Neural progenitor cell (in vitro differentiated cells): ENCODE measurements around the gene ATP13A3. TPM values are rescaled to one million over a fixed set of nuclear protein-coding genes. Genes with fewer than 3 reads are reported as not detected.

Experiments used
- DNase-seq: peaks from one replicate; pipeline ENCODE4 v3.0.0-alpha.2; 2016; ENCODE audit warnings: low spot score
- H2AFZ ChIP-seq: fragments of 200-600 bp; sonication (generic); replicated peaks from 2 replicates; pipeline ENCODE4 v1.6.1; 2016; ENCODE audit warnings: antibody characterized with exemption
- H3F3A ChIP-seq: fragments of 200-600 bp; sonication (generic); 2 replicates; pipeline ENCODE4 v1.6.1; 2016; ENCODE audit warnings: antibody characterized with exemption, low read depth
- H3K27ac ChIP-seq: fragments of 200-600 bp; sonication (generic); 2 replicates; pipeline ENCODE4 v1.5.1; 2016; ENCODE audit warnings: mild to moderate bottlenecking
- H3K27me3 ChIP-seq: fragments of 200-600 bp; sonication (generic); 2 replicates; pipeline ENCODE4 v1.6.1; 2016; ENCODE audit warnings: mild to moderate bottlenecking, moderate library complexity
- H3K36me3 ChIP-seq: fragments of 200-600 bp; sonication (generic); 2 replicates; pipeline ENCODE4 v1.5.1; 2016
- H3K4me1 ChIP-seq: fragments of 200-600 bp; sonication (generic); 2 replicates; pipeline ENCODE4 v1.6.1; 2016; ENCODE audit warnings: mixed run types
- H3K4me2 ChIP-seq: fragments of 200-600 bp; sonication (generic); 2 replicates; pipeline ENCODE4 v1.6.1; 2016
- H3K4me3 ChIP-seq: fragments of 200-600 bp; sonication (generic); 2 replicates; pipeline ENCODE4 v1.5.1; 2016
- H3K79me2 ChIP-seq: fragments of 200-600 bp; sonication (generic); 2 replicates; pipeline ENCODE4 v1.6.1; 2016; ENCODE audit warnings: low read depth
- H3K9ac ChIP-seq: fragments of 200-600 bp; sonication (generic); 2 replicates; pipeline ENCODE4 v1.6.1; 2016
- H3K9me3 ChIP-seq: fragments of 200-600 bp; sonication (generic); 2 replicates; pipeline ENCODE4 v1.5.1; 2016; ENCODE audit warnings: low read depth
- H4K20me1 ChIP-seq: fragments of 200-600 bp; sonication (generic); 2 replicates; pipeline ENCODE4 v1.6.1; 2016; ENCODE audit warnings: low read depth
- H3K27ac Mint-ChIP-seq: 3 replicates; pipeline ENCODE4 v1.8.0; 2021; ENCODE audit warnings: mixed read lengths
- H3K27me3 Mint-ChIP-seq: 2 replicates; pipeline ENCODE4 v1.8.0; 2022; ENCODE audit warnings: low read depth, mild to moderate bottlenecking, inconsistent platforms, moderate library complexity, mixed read lengths; ENCODE audit not compliant: insufficient read depth
- H3K36me3 Mint-ChIP-seq: 3 replicates; pipeline ENCODE4 v1.8.0; 2021; ENCODE audit warnings: mixed read lengths
- H3K4me1 Mint-ChIP-seq: 3 replicates; pipeline ENCODE4 v1.8.0; 2021; ENCODE audit warnings: mixed read lengths
- H3K4me3 Mint-ChIP-seq: 3 replicates; pipeline ENCODE4 v1.8.0; 2021; ENCODE audit warnings: mild to moderate bottlenecking, moderate library complexity, mixed read lengths
- H3K9me3 Mint-ChIP-seq: 3 replicates; pipeline ENCODE4 v1.8.0; 2020; ENCODE audit warnings: mixed read lengths
- CTCF ChIP-seq: fragments of 200-600 bp; sonication (generic); IDR thresholded peaks from 2 replicates; pipeline ENCODE4 v1.5.1; 2017; ENCODE audit warnings: antibody characterized with exemption, mild to moderate bottlenecking
- EZH2 ChIP-seq: fragments of 200-600 bp; sonication (generic); IDR thresholded peaks from 2 replicates; pipeline ENCODE4 v1.6.1; 2017; ENCODE audit warnings: antibody characterized with exemption, mild to moderate bottlenecking, moderate library complexity
- EZH2phosphoT487 ChIP-seq: fragments of 200-600 bp; sonication (generic); IDR thresholded peaks from 2 replicates; pipeline ENCODE4 v1.6.1; 2017; ENCODE audit warnings: antibody characterized with exemption
- total RNA-seq: library from RNA; depleted of rRNA; stranded (reverse); fragments of >200 nt; gene quantifications from 2 replicates; pipeline ENCODE4 v1.2.3, GENCODE V29; 2015; ENCODE audit warnings: low replicate concordance

Gene ATP13A3
- total RNA-seq, 1 donor from 2014 or later = 105 TPM

GRCh38 chr3:194434503-194434902 lies 52.3 kb downstream of the ATP13A3 start:
- H3K4me3 Mint-ChIP-seq = no peak overlapping the region
- Histone ChIP-seq H2AFZ (no peak overlapping the region), H4K20me1 (peaks cover 3% of the 10 kb centered on the region), H3K9me3 (no peaks in the 10 kb centered on the region), H3K4me3 (no peak overlapping the region), H3K36me3 (peaks cover 46% of the 10 kb centered on the region), H3F3A (no peaks in the 10 kb centered on the region), H3K79me2 (no peaks in the 10 kb centered on the region), H3K4me1 (no peaks in the 10 kb centered on the region), H3K27me3 (no peaks in the 10 kb centered on the region), H3K9ac (no peak overlapping the region), H3K27ac (no peak overlapping the region), H3K4me2 (no peak overlapping the region)
- H3K36me3 Mint-ChIP-seq = peaks cover 16% of the 10 kb centered on the region
- no peak overlapping the region for H3K27ac Mint-ChIP-seq
- TF ChIP-seq EZH2 (no peak), CTCF (no peak), EZH2phosphoT487 (no peak)
- no peak for DNase-seq
- H3K27me3 Mint-ChIP-seq = no peaks in the 10 kb centered on the region
- H3K4me1 Mint-ChIP-seq = no peaks in the 10 kb centered on the region
- no peaks in the 10 kb centered on the region for H3K9me3 Mint-ChIP-seq

- no peaks in the 10 kb centered on the region for H3F3A ChIP-seq
- no peak for TF ChIP-seq EZH2phosphoT487
- no peak for TF ChIP-seq CTCF
- no peak for TF ChIP-seq EZH2
- Mint-ChIP-seq H3K36me3 (peaks cover 18% of the 10 kb centered on the region), H3K27ac (no peak overlapping the region), H3K4me3 (no peak overlapping the region), H3K9me3 (no peaks in the 10 kb centered on the region), H3K4me1 (no peaks in the 10 kb centered on the region), H3K27me3 (no peaks in the 10 kb centered on the region)
- H3K27me3 ChIP-seq = no peaks in the 10 kb centered on the region
- H3K79me2 ChIP-seq = no peaks in the 10 kb centered on the region
- DNase-seq = no peak
- H3K4me1 ChIP-seq = no peaks in the 10 kb centered on the region
- H3K27ac ChIP-seq = no peak overlapping the region
- no peak overlapping the region for H2AFZ ChIP-seq
- no peak overlapping the region for H3K9ac ChIP-seq
- H3K9me3 ChIP-seq = no peaks in the 10 kb centered on the region
- no peak overlapping the region for H3K4me3 ChIP-seq
- no peak overlapping the region for H3K4me2 ChIP-seq
- peaks cover 3% of the 10 kb centered on the region for H4K20me1 ChIP-seq
- peaks cover 52% of the 10 kb centered on the region for H3K36me3 ChIP-seq
These were observed 55.2 kb downstream of the ATP13A3 start for GRCh38 chr3:194431554-194431953.

- no peaks in the 10 kb centered on the region for H3K4me1 Mint-ChIP-seq
- TF ChIP-seq CTCF = no peak
- TF ChIP-seq EZH2phosphoT487 = no peak
- TF ChIP-seq EZH2 = no peak
- H3K9me3 Mint-ChIP-seq = no peaks in the 10 kb centered on the region
- H3K9ac ChIP-seq = no peak overlapping the region
- no peaks in the 10 kb centered on the region for H3K27me3 Mint-ChIP-seq
- H3K4me3 Mint-ChIP-seq = no peak overlapping the region
- no peak overlapping the region for H2AFZ ChIP-seq
- no peaks in the 10 kb centered on the region for H3K9me3 ChIP-seq
- no peaks in the 10 kb centered on the region for H3K4me1 ChIP-seq
- no peaks in the 10 kb centered on the region for H3K27me3 ChIP-seq
- H3K4me2 ChIP-seq = no peak overlapping the region
- DNase-seq = no peak
- H3K36me3 ChIP-seq = peaks cover 27% of the 10 kb centered on the region
- H3F3A ChIP-seq = no peaks in the 10 kb centered on the region
- no peak overlapping the region for H3K4me3 ChIP-seq
- peaks cover 18% of the 10 kb centered on the region for H3K36me3 Mint-ChIP-seq
- no peak overlapping the region for H3K27ac Mint-ChIP-seq
- H3K79me2 ChIP-seq = no peaks in the 10 kb centered on the region
- H3K27ac ChIP-seq = no peak overlapping the region
- H4K20me1 ChIP-seq = no peaks in the 10 kb centered on the region
These were observed 61.4 kb downstream of the ATP13A3 start for GRCh38 chr3:194425399-194425798.

GRCh38 chr3:194424953-194425352 lies 61.8 kb downstream of the ATP13A3 start:
- no peaks in the 10 kb centered on the region for H3K79me2 ChIP-seq
- TF ChIP-seq EZH2phosphoT487 (no peak), EZH2 (no peak), CTCF (no peak)
- no peaks in the 10 kb centered on the region for H3K27me3 Mint-ChIP-seq
- no peak overlapping the region for H3K9ac ChIP-seq
- H4K20me1 ChIP-seq = no peaks in the 10 kb centered on the region
- no peaks in the 10 kb centered on the region for H3K9me3 ChIP-seq
- no peaks in the 10 kb centered on the region for H3K9me3 Mint-ChIP-seq
- H3K4me3 Mint-ChIP-seq = no peak overlapping the region
- H3K27ac ChIP-seq = no peak overlapping the region
- no peaks in the 10 kb centered on the region for H3F3A ChIP-seq
- H3K4me2 ChIP-seq = no peak overlapping the region
- H3K36me3 ChIP-seq = peaks cover 30% of the 10 kb centered on the region
- DNase-seq = no peak
- no peak overlapping the region for H3K27ac Mint-ChIP-seq
- no peaks in the 10 kb centered on the region for H3K4me1 Mint-ChIP-seq
- H3K4me3 ChIP-seq = no peak overlapping the region
- no peak overlapping the region for H2AFZ ChIP-seq
- H3K27me3 ChIP-seq = no peaks in the 10 kb centered on the region
- H3K36me3 Mint-ChIP-seq = peaks cover 18% of the 10 kb centered on the region
- H3K4me1 ChIP-seq = no peaks in the 10 kb centered on the region
